Activated B cell treated with CpG ODN at 0.5 μM for 24 hours (primary cell): ENCODE measurements around the gene GNMT. TPM values are rescaled to one million over a fixed set of nuclear protein-coding genes. Genes with fewer than 3 reads are reported as not detected.
A peak's percentile ranks its signal among the peaks of the same experiment; 100 is the strongest.

Experiments used
- ATAC-seq: fragments of 200-7000 bp; cut with Tn5 transposase; one replicate; pipeline ENCODE4 v1.10.0; 2021; ENCODE audit warnings: low read depth, mild to moderate bottlenecking, moderate library complexity
- CTCF ChIA-PET: fragments of 350-600 bp; sonication (Branson Sonifier 250); formaldehyde crosslinking; loops from one replicate; lab custom pipeline; 2021; ENCODE audit warnings: antibody characterized with exemption; lab: Charles Lee
- POLR2A ChIA-PET: fragments of 350-600 bp; sonication (Branson Sonifier 250); formaldehyde crosslinking; loops from one replicate; lab custom pipeline; 2021; ENCODE audit warnings: antibody characterized with exemption; lab: Charles Lee
- DNase-seq: peaks from one replicate; pipeline ENCODE4 v3.0.0; 2022
- H3K27ac Mint-ChIP-seq: one replicate; pipeline ENCODE4 v1.8.0; 2020; ENCODE audit warnings: mixed read lengths
- H3K27me3 Mint-ChIP-seq: one replicate; pipeline ENCODE4 v1.8.0; 2021; ENCODE audit warnings: mixed read lengths
- H3K36me3 Mint-ChIP-seq: one replicate; pipeline ENCODE4 v1.8.0; 2021; ENCODE audit warnings: low read depth, mixed read lengths
- H3K4me1 Mint-ChIP-seq: one replicate; pipeline ENCODE4 v1.8.0; 2021; ENCODE audit warnings: mixed read lengths
- H3K4me3 Mint-ChIP-seq: one replicate; pipeline ENCODE4 v1.8.0; 2020; ENCODE audit warnings: mild to moderate bottlenecking, mixed read lengths
- H3K9me3 Mint-ChIP-seq: one replicate; pipeline ENCODE4 v1.8.0; 2020; ENCODE audit warnings: mixed read lengths
- intact Hi-C: fragments of 100-400 bp; cut with micrococcal nuclease; formaldehyde crosslinking; loops from one replicate; pipeline ENCODE4 v1.15.1; 2024
- total RNA-seq: library from RNA; stranded (reverse); gene quantifications from 2 replicates; pipeline ENCODE4 v1.2.3, GENCODE V29; 2022
- TF ChIP-seq, protein P1 (sequence below): fragments of 200-600 bp; IDR thresholded peaks from one replicate; pipeline ENCODE4 v1.8.0; 2022; ENCODE audit warnings: antibody characterized with exemption, mild to moderate bottlenecking

The GNMT gene
- total RNA-seq, 1 donor from 2014 or later: 2.3 TPM

DNA sequence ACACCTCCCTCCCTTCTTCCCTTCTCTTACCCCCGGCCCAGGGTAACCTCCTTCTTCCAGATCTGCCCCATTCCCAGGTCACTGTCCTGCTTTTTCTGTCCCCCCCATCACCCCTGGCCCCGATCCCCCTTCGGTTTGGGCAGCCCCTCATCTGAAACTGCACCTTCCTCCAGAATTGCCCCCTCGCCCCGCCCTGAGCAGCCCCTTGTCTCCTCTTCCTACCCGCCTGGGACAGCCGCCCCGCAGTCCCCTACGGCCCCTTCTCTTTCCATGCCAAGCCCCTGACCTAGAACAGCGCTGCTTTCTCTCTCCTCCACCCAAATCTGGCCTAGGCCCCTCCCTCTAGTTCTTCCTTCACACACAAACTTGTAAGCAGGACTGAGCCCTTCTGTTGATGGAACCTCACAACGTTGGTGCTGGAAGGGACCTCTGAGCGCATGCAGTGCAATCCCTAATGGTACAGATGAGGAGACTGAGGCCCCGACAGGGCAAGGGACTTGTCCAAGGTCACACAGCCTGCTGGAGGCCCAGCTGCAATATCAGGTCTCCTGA, 24.4 kb downstream of the GNMT start:
- DNase-seq (no peak), ATAC-seq (no peak)
- TF ChIP-seq, protein P1, sequence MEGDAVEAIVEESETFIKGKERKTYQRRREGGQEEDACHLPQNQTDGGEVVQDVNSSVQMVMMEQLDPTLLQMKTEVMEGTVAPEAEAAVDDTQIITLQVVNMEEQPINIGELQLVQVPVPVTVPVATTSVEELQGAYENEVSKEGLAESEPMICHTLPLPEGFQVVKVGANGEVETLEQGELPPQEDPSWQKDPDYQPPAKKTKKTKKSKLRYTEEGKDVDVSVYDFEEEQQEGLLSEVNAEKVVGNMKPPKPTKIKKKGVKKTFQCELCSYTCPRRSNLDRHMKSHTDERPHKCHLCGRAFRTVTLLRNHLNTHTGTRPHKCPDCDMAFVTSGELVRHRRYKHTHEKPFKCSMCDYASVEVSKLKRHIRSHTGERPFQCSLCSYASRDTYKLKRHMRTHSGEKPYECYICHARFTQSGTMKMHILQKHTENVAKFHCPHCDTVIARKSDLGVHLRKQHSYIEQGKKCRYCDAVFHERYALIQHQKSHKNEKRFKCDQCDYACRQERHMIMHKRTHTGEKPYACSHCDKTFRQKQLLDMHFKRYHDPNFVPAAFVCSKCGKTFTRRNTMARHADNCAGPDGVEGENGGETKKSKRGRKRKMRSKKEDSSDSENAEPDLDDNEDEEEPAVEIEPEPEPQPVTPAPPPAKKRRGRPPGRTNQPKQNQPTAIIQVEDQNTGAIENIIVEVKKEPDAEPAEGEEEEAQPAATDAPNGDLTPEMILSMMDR: no peak
- Mint-ChIP-seq H3K36me3 (peaks cover 18% of the 10 kb centered on the region), H3K4me3 (peak overlapping the region; percentile 85), H3K27me3 (no peaks in the 10 kb centered on the region), H3K9me3 (no peaks in the 10 kb centered on the region), H3K4me1 (peaks cover 37% of the 10 kb centered on the region), H3K27ac (peak overlapping the region; percentile 13)
- intact Hi-C loops: loop anchor here (1.0 to 2.0 kb wide), 4 partner anchors 28 to 384 kb away; partner anchors contain the start of genes KLC4, MEA1, MRPL2 and ZNF318
- ChIA-PET CTCF (interaction anchor here (1.8 kb wide), 1 partner anchor 56 kb away, joined by 7 read pairs; the partner anchor contains the start of gene CNPY3), POLR2A (interaction anchor here (0.6 to 4.0 kb wide), 16 partner anchors 10 to 1262 kb away, joined by 3 to 67 read pairs (median 6); partner anchors contain the start of genes CNPY3, CUL7, HSP90AB1 and KLHDC3)

DNA sequence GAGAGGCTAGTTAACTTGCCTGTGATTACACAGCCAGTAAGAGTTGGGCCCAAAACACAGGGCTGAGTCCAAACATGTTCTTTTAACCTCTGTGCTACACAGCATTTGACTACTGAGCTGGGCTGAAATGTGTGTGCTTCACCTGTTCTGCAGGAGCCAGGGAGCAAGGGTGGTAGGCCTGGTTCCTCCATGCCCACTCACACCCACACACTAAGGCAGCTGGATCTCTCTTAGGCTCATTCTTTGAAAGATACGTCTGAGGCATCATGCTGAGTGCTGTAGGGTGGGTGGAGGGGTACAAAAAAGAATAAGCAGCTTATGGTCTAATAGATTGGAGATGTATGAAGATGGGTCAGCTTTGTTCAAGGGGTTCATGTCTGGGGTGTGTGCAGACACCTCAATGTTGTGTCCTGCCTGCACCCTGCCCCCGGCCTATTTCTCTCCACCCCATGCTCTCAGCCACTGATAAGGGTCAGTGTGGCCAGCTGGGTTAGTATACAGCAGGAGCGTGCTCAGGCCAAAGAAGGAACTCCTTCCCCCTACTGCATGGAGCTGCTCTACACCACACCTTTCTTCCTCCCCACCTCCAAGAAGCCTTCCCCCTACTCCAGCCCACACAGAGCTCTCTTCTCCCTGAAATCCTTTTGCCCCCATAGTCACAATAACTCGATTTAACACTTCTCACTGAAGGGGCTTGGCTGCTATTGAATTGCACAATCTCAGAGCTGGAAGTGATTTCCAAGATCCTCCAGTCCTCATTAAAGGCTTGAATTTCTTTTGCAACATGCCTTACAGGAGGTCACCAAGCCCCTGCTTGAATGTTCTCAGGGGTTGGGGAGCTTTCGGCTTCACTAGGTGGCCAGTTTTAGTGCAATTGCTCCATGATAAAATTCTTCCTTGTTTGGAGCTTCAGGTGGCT, 27.2 kb downstream of the GNMT start:
- Mint-ChIP-seq H3K27ac (no peak overlapping the region), H3K36me3 (peaks cover 25% of the 10 kb centered on the region), H3K4me1 (peaks cover 34% of the 10 kb centered on the region), H3K4me3 (no peak overlapping the region), H3K27me3 (no peaks in the 10 kb centered on the region), H3K9me3 (no peaks in the 10 kb centered on the region)
- TF ChIP-seq, protein P1: no peak
- intact Hi-C loops: no loop called here
- ChIA-PET POLR2A (interaction anchor here (0.6 to 1.9 kb wide), 3 partner anchors 8 to 57 kb away, joined by 5 to 14 read pairs (median 11); partner anchors contain the start of gene PEX6), CTCF (no interaction called here)
- DNase-seq (no peak), ATAC-seq (no peak)

DNA sequence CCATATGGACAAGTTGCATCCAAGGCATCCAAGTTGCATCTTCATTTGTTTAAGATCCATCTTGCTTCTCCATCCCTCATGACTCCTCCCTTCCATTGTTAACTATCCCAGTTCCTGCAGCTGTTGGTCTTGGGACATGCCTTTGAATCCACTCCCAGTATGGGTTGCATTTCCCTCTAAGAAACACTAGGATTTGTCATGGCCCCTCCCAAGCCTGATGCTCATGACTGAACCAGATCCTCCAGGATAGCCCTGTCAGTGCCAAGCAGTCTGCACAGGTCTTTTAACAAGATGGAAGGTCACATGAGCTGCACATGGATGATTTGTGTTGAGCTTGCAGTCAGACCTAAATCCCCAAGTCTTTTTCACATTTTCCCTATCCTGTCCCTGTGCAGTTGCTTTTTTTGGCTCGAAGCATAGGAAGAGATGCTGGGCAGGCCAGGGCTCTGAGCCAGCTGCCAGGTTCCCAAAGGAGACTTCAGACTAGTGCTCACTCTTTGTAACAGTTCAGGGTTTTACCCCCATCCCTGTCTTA, 28.0 kb downstream of the GNMT start:
- H3K27ac Mint-ChIP-seq: no peak overlapping the region
- ChIA-PET CTCF (no interaction called here), POLR2A (interaction anchor here (1.1 to 1.9 kb wide), 2 partner anchors 9 to 58 kb away, joined by 5 to 11 read pairs; partner anchors contain the start of gene PEX6)
- peaks cover 28% of the 10 kb centered on the region for H3K36me3 Mint-ChIP-seq
- intact Hi-C loops: no loop called here
- ATAC-seq (no peak), DNase-seq (no peak)
- no peaks in the 10 kb centered on the region for H3K27me3 Mint-ChIP-seq
- H3K4me1 Mint-ChIP-seq: peaks cover 34% of the 10 kb centered on the region
- H3K9me3 Mint-ChIP-seq: no peaks in the 10 kb centered on the region
- TF ChIP-seq, protein P1: no peak
- H3K4me3 Mint-ChIP-seq: no peak overlapping the region

DNA sequence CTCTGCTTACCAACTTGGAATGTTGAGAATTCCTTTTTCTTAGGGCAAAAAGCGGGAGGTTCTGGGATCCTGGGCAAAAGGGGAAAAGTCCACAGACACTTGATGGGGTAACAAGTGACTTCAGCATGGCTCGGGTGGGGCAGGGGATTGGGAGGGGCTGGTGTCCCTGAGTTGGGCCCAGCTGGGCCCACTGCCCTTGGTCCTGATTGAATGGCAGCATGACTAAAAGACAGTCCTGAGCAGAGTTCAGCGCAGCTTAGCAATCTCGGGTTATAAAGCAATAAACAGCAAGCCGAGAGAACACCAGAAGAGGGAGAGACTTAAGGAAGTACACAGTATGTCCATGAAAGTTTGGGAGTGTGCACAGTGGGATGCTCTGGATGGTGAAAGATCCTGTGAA, 29.4 kb downstream of the GNMT start:
- intact Hi-C loops: no loop called here
- Mint-ChIP-seq H3K36me3 (peaks cover 30% of the 10 kb centered on the region), H3K4me1 (peaks cover 26% of the 10 kb centered on the region), H3K27me3 (no peaks in the 10 kb centered on the region), H3K27ac (no peak overlapping the region), H3K9me3 (no peaks in the 10 kb centered on the region), H3K4me3 (no peak overlapping the region)
- DNase-seq (no peak), ATAC-seq (no peak)
- TF ChIP-seq, protein P1: no peak
- ChIA-PET CTCF (no interaction called here), POLR2A (no interaction called here)
